ENCODE data around the gene CPNE5.
"Not testable (repeated sequence)": the region's sequence is repeated elsewhere in the genome, so short reads cannot be mapped to it uniquely, and the experiment has no call there.

Gene CPNE5

DNA sequence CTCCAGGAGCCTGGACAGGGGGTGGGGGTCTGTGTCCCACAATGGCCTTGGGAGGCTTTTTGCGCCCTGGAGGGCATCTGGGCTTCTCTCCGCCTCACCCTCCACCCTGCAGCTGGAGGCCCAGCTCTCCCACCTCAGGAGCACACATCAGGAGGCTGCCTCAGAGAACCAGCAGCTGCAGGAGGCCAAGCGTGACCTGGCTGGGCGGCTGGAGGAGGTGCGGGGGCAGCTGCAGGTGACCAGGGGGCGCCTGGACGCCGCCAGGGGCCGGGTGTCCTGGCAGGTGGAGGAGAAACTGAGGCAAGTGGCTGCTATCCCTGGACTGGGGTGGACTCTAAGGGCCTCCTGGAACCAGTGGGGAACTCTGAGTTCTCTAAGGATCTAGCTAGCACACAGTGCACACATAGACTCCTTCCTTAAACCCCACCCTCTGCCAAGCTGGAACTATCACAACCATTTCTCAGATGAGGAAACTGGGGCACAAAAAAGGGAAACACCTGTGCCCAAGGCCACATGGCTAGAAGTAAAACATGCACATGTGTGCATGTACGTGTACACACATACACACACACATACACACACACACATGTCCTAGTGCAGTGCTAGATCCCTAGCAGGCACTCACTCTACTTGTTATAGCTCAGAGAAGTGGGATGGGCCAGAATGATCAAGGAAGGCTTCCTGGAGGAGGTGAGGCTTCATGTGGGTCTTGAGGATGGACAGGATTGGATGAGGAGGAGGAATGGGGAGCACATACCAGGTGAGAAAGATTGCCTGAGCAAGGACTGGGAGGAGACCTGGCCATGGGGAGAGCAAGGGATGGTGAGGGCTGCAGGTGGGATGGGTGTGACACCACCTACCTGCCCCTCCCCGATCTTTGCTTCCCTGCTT lies 118.7 kb downstream of the CPNE5 start:
- DNase-seq: no peak

DNA sequence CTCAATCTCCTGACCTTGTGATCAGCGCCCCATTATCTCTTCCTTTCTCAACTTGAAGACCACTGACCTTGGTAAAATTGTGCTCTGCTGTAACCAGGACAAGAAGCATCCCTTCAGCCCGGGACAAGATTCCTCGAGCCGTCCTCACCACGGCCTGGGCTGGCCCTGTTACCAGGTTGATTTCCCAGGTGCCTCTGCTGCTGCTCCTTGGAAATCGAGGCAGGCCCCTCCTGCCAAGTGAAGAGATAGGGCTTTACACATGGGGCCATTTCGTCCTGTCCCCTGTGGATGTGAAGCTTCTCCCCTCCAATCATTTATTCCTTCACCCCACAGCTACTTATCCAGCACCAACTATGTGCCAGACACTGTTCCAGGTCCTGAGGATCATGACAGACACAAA lies 120.1 kb downstream of the CPNE5 start:
- no peak for DNase-seq

DNA sequence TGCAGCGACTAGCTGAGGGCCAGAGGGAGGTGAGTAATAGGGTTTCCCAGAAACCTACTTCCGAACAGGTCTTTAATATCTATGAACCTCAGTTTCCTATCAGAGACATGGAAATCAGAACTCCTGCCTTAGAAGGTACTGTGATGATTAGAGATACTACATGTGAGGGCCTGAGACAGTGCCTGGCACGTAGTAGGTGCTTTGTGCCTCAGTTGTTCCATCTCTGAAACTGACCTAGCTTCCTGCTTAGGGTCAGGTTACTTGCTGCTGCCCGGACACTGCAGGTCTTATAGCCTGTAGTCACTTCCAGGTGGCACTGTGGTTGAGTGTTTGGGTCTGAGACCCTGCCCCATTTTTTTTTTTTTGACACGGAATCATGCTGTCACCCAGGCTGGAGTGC lies 120.7 kb downstream of the CPNE5 start:
- DNase-seq: no peak

DNA sequence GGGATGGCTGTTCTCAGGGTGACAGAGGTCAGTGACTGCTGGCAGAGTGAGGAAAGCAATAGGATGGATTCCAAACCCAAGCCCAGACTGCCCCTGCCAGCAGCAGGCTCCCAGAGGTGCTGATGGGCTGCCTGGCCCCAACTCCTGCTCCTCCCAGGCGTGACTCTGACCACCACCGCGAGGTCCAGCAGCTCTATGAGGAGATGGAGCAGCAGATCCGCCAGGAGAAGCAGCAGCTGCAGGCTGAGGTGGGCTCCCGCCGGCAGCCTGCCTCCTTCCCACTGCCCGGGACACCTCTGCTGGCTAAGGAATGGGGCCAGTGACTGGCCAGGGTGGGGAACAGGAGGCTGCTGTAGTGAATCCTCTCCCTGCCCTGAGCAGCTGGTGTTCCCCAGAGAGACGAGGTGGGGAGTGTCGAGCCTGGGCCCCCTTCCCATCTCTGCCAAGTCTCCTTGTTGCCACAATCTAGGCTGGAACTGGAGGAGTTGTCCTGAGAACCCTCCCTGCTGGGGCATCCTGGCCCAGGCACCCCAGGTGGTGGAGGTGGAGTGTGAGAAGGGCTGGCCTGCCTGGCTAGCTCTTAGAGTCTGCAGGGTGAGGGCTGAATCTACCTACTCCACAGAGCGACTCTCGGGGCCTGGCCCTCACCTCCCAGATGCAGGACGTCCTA lies 121.2 kb downstream of the CPNE5 start:
- no peak for DNase-seq

DNA sequence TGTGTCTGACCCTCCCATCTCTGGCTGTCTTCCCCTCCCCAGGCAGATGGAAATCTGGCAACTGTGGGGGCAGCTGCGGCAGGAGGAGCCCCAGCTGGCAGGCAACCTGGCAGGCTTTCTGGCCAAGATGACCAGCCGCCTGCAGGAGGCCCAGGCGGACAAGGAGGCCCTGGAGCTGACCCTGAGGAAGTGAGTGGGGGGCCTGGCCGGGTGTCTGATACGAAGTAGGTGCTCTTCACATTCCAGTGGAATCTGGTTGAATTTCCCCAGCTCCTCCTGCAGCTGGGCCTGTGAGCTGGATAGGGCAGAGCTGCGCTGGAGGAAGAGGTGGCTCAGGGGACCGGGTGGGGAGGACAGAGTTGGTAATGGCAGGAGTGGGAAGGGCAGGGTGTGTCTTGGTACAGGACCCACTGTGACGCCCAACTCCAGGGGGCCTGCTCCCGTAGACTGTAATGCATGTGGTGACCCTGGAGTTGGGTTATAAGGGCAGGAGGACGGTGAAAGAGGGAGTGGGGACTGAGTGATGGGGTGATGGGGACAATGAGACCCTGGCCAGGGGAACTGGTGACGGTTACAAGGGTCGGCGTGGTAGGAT lies 121.9 kb downstream of the CPNE5 start:
- no peak for DNase-seq

DNA sequence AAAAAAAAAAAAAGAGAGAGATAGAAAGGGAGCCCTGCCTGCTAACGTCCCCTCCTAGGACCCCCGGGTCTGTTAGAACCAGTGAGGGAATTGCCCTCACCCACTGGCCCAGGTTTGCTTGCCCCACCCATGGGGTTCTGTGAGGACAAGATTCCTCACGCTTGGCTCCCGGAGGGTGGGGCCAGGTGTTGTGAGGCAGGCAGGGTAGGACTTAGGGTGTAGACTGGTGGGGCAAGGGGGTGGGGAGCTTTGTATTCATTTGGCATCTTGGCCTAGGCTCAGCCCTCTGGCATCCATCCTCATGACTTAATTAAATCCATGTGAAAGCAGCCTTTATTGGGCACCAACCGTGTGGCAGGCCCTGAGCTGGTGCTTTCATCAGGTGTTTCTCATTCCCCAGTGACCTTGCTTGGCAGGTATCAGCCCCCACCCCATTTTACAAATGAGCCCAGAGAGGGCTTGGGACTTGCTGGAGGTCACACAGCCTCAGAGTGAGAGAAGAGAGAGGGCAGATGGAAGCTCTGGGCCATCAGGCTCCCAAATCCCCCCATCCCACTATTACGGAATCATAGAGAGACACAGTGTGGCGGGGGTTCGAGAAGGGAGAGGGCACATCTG lies 122.7 kb downstream of the CPNE5 start:
- DNase-seq: no peak

DNA sequence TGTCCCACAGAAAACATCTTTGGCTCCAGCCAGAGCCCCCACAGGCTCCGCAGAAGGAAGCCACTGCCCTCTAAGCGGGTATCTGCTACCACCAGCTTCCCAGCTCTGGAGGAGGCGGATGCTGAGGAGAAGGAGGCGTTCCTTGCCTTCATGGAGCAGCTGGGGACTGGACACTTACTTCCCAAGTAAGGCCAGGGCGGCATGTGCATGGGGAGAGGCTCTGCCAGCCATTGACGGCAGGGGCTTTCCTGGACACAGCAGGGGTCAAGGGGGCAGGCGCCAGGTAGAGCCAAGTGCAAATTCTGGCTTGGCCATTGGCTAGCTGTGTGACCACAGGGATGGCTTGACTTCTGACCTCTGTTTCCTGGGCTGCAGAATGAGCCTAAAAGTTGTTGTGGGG lies 123.8 kb downstream of the CPNE5 start:
- DNase-seq: no peak

DNA sequence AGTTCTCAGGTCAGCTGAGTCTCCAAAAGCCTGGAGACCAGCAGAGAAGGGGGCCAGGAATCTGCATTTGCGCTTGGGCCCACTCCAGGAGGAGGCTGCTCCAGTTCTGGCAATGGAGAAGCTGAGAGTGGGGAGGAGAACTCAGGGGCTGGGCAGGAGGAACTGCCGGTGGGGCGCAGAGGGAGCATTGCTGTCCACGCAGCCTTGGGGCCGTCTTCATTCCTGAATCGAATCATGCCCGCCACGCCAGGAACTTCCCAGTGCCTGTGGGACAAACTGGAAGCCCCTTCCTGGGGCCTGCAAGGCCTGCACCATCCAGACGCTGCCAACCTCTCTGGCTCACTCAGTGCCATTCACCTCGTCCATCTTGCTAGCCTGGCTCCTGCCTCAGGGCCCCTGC lies 124.7 kb downstream of the CPNE5 start:
- no peak for DNase-seq

DNA sequence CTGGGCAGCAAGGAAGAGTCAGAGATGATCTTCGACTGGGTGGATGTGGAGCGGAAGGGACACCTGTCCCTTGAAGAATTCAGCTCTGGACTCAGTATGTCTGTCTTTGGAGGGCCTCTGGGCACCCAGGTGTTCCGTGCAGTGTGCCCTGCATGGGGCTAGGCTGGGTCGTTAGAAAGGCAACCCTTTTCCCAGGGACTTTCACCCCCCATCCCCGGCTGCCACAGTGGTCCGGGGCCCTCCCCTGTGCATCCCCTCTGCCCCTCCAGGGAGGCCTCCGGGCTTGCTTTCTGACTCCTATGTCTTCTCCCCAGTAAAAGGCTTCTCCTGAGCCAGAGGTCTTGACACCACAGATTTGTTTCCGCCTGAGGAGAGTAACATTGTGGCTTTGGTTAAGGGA lies 125.4 kb downstream of the CPNE5 start:
- DNase-seq: no peak

DNA sequence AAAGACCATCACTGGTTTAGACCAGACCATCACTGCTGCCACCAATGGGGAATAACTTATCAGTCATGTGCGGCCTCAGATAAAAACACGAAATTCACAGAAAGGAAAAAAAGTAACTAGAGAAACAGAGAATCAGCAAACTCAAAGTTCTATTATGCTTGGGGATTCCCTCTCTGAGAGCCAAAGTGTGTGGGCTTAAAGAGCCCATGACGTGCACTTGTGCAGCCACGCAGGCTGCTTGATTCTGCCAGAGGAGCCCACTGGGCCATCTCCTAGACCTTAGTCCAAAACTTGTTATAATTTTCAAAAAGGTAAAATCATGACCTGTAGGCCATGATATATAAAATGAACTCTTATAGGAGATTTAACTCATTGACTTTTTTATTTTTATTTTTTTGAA lies 126.4 kb downstream of the CPNE5 start:
- no peak for DNase-seq

DNA sequence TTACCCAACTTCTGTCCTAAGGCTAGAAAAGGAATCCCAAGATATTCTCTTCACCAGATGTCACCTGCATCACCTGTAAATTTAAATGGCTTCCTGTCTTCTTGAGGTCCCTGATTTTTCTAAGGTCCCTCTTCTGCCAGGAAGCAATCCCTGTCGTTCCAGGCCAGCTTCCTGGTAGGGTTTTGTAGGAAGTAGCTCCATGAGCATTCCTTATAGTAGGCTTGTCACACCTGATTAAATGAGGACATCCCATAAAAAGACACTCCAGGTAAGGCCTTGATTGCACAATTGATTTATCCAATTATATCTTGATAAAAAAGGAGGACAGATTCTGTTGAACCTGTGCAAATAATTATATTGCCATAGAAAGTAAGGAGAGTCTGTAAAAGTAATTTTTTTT lies 132.9 kb downstream of the CPNE5 start:
- no peak for DNase-seq

DNA sequence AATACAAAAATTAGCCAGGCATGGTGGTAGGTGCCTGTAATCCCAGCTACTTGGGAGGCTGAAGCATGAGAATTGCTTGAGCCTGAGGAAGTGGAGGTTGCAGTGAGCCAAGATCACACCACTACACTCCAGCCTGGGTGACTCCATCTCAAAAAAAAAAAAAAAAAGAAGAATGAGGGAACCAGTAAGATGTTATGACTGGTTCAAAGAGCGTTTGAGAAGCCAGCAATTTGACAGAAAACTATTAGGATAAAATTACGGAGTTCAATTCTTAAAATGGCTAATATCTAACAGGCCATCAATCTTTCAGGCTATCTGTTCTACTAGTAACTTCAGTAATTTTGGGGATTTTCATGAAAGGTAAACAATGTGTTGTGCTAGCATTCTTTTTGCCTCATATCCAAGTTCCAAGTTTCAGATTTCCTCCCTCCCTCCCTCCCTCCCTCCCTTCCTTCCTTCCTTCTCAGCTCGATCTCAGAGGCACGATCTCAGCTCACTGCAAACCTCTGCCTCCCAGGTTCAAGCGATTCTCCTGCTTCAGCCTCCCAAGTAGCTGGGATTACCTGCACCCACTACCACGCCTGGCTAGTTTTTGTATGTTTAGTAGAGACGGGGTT lies 134.2 kb downstream of the CPNE5 start:
- not testable (repeated sequence) for DNase-seq

DNA sequence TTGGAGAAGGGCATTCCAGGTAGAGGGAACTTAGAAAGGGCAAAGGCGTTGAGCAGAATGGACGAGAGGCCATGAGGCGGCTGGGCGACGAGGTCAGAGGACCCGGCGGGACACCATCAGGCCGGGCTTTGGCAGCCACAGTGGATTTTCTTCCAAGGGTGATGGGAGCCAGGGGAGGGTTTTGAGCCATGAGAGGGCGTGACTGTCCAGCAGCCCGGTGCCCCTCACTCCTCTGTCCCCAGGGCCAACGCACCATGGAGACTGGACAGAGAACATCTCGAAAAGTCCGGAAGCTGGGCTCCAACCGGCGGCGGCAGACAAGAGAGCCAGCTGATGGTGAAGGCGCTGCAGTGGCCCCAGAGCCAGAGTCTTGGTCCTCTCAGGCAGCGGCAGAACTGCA lies 135.3 kb downstream of the CPNE5 start:
- no peak for DNase-seq

DNA sequence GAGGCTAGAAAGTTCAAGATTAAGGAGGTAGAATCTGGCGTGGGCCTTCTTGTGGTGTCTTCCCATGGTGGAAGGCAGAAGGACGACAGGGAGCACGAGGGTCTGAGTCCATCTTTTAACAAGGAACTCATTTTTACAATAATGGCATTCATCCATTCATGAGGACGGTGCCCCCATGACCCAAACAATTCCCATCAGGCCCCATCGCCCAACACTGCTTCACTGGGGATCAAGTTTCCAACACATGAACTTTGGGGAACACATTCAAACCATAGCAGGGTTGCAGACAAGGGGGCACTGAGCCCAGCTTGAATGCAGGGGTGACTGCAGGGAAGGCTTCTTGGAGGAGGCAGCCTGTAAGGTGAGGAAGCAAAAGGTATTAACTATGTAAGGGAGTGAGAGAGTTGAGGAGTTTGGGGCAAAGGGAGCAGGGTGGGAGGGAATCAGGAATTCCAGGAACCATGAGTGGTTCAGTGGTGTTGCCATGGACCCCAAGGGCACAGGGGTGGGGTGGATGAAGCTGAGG lies 136.1 kb downstream of the CPNE5 start:
- DNase-seq: no peak

DNA sequence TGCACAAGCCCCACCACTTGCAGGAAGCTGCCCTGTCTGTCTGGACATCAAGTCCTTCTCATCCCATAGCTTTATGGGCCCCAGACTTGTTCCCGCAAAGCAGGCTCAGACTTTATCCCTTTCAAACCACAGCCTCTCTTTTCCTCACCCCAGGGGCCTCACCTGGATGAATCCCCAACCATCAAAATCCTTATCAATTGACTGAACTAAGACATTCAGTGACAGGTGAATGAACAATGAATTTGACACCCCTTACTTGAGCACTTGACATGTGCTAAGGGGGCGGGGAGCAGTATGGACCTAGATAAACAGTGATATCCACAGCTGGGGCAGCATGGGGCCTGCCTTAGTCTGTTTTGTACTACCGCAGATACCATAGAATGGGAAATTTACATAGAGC lies 136.6 kb downstream of the CPNE5 start:
- no peak for DNase-seq

DNA sequence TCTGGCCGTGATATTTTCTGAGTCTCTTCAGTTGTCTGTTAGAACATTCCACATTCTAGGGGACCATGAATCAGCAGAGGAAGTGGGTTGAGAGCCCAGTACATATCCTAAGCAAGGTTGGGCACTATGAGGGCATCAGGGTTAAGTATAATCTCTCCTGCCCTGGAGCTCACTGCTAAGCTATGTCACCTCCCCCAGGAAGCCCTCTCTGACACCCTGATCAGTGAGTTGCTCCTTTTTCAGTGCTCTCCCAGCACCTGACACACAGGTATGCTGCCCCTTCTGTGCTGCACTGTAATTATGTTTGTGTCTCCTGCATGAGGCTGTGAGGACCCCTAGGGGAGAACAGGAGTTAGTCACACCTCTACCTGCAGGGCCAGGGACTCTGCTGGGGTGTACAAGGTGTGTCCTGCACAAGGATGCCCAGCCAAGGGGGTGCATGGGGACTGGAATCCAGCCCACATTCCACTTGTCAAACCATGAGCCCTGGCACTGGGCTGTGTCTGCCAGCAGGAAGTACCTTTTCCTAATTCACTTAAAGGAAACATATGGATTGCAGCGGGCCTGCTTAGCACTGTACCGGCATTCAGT lies 137.7 kb downstream of the CPNE5 start:
- DNase-seq: no peak

DNA sequence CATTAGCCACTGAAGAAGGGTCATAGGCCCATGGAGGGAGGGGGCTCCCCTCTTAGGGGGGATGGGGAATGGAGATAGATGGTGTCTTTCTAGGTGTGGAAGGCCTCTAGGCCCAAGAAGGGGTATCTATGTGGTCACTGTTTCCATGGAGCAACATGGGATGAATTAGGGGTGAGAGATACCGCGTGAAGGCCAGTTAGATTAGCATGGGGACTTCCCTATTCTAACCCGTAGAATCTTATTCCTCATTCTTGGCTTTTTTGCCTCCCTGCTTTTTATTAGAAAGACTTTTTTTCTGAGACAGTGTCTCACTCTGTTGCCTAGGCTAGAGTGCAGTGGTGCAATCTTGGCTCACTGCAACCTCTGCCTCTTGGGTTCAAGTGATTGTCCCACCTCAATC lies 138.4 kb downstream of the CPNE5 start:
- DNase-seq: no peak

DNA sequence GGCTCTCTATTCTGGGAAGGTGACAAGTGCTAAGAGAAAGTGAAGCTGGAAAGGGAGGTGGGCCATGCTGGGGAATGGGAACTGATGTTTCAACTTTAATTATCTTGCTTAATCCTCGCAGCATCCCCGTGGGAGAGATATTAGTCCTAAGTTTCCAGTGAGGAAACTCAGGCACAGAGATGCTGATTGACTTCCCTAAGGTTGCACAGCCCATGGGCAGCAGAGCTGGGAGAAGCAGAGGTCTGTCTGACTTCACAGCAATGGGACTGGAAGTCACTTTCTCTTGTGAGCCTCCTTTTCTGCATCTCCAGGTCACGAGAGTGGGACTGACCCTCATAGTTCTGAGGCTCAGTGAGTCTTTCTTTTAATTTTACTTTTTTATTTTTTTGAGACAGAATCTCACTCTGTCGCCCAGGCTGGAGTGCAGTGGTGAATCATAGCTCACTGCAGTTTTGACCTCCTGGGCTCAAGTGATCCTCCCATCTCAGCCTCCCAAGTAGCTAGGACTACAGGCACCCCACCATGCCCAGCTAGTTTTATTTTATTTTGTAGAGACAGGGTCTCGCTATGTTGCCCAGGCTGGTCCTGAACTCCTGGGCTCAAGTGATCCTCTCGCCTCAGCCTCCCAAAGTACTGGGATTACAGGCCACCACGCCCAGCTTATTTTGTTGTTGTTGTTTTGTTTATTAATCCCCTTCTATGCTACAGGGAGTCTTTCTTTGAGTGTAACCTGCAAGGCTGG lies 139.0 kb downstream of the CPNE5 start:
- no peak for DNase-seq

DNA sequence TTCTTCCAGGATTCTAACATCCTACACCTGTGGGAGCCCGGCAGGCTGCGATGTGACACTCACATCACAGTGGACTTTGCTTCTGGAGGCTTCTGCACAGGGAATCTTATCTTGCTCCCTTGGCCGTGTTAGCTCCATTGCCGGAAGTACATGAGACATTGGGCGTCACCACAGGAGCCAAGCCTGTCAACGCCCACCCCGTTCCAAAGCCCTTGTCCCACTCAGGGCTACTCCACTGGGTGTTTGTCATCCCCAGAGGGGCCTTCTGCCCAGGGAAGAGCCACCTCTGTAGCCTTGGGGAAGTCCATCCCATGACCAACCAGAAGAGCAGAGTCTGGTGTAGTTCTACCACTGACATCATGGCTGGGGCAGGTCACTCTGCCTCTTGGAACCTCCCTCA lies 139.9 kb downstream of the CPNE5 start:
- DNase-seq: no peak

DNA sequence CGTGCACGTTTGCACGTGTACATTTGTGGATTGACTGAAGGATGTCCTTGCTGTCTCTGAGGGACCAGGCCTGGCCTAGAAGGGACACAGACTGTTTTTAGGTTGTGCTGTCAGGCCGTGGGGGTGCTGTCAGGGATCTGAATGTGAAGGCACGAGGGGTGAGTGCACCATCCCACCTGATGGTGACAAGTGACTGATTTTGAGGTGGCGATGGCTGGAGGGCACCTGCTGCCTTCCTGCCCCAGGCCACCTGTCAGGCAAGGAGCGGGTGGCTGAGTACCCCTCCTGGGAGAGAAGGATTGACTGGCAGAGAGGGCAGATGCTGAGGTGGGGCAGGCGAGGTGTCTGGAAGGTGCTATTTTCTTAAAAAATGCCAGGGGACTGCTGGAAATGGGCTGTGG lies 140.4 kb downstream of the CPNE5 start:
- no peak for DNase-seq

DNA sequence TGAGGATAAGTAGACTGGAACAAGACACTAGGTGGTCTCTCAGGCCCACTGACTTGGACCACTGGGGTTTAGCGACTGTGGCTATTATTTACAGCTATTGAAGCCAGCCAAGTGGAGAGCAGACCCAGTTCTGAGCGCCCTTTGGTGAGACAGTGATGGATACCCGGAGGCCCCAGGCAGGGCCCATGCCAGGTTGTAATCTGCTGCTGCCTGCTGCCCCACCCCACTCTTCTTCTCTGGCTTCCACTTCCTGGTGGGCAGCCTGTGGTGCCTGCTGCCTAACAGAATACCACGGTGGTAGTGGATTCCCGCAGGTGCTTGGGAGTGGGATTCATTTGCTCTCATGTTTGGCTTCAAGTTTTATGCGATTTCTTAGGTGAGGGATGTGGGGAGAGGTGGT lies 141.0 kb downstream of the CPNE5 start:
- no peak for DNase-seq

DNA sequence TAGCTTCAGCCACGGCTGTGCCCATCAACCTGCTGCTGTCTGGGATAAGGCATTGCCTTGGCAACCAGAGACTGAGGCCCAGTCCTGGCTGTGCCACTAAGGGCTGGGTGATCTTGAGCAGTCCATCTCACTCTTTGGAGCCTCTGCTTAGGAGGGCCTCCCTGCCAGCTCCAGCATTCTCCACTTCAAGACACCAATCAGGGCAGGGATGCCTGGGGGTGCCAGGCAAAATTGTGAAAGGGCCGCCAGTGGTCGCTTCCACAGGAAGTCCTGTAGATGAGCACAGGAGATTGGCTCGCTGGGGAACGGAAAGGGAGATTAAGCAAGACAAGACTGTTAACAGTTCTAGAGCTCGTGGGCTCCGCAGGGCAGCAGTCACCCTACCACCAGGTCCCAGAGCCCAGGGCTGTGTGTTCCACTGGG lies 141.8 kb downstream of the CPNE5 start, which contains the start of gene RAB44:
Gene RAB44 (plus strand): TSS at position 346 of the 423 bp plus-strand sequence. CDS start 6,410 bp downstream, outside the sequence.
- DNase-seq: no peak
